Keratinocyte (primary cell): ENCODE measurements around the gene SLC9A2.

Source experiments
- CTCF ChIP-seq, 3 experiments: IDR thresholded peaks in 1 of 3; conservative IDR thresholded peaks in 1 of 3; optimal IDR thresholded peaks in 1 of 3; 2 replicates in 2 of 3; 3 replicates in 1 of 3; pipeline versions ENCODE3 to v1.5.1; 2011; ENCODE audit warnings: low read length in 3 of 3, mild to moderate bottlenecking in 3 of 3, moderate library complexity in 2 of 3, control low read depth in 1 of 3, inconsistent platforms in 1 of 3; ENCODE audit not compliant: insufficient read depth in 2 of 3; ENCODE audit errors: extremely low read depth in 1 of 3
- EZH2 ChIP-seq: IDR thresholded peaks from one replicate; pipeline ENCODE4 v1.6.1; 2012; ENCODE audit warnings: inconsistent platforms, mild to moderate bottlenecking, low read length, moderate library complexity

DNA sequence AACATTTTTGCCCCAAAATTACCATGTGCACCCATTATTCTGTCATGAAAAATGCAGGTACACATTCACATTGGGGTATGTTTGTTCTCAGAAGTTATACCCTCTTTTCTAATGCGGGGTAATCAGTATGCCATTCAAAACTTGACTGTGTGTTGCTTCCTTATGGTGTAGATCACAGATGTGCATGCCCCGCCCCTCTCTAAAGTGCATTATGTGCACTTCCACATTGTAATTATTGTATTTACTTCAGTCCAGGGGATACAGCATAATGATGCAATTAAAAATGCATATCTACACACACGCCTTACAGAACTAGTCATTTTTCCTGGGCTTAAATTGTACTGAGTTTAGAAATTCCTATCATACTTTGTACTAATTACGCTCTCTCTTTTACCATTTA is 48.8 kb downstream of the SLC9A2 start:
- TF ChIP-seq CTCF (optimal IDR thresholded peaks at IDR 0.05 in 1 of 3, IDR thresholded peaks at IDR 0.05 in 1 of 3, conservative IDR thresholded peaks at IDR 0.05 in 1 of 3; ENCODE audit: extremely low read depth in 1 of 3, insufficient read depth in 2 of 3, low read length in 3 of 3) (no peak), EZH2 (no peak)
